Measurements from ENCODE around the gene PLEKHM1. TPM values are rescaled to one million over a fixed set of nuclear protein-coding genes. Genes with fewer than 3 reads are reported as not detected.

The PLEKHM1 gene
- total and polyA plus RNA-seq, 2 of the 13 experiments (the other 11 are each of a cell fraction or from before 2014, with no cell fraction given): 7.6 to 13.5 TPM

DNA sequence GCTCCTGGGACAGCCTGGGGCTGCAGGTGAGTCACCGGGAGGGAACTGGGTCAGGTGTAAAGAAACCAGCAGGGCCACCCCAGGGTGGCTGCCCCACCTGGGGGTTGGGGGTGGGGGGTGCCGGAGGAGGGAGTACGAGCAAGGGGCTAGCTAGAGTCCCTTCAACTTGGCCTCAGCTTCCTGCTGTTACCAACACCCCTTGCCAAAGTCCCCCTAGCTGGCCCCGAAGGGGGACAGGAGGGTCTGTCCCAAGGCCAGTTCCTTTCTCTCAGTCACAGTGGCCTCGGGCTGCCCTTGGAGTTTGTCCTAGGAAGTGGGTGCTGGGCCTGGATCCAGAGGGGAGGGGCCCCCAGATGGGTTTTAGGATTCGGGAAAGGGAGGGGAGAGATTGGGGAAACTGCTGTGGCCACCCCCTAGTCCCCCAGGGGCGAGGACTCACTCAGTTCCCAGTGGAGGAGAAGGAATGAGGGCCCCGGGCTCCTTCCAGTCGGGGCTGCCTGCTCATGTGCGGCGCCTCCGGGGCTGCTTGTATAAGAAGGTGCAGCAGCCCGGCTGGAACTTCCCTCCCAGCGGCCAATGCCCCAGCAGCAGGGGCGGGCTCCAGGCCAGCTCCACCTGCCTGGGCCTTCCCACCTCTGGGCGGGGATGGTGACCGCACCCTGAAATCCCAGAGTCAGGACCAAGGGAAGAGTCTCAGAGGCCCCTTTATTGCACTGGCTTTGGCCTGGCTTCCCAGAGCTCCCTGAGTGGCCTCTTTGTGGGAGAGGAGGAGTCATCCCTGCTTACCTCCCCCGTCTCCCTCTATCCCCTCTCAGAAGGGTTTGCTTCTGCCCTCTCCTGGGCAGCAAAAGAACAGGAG, 65.2 kb downstream of the PLEKHM1 start (continued):
- TF ChIP-seq SIN3A (IDR thresholded peaks at IDR 0.05; ENCODE audit: borderline replicate concordance, low read depth, low read length) (peak; percentile 44; the same call in 1 of the 2 replicates), GPN1 (CRISPR knock-in tag; IDR thresholded peaks at IDR 0.05; ENCODE audit: borderline replicate concordance) (no peak), TMF1 (CRISPR knock-in tag; IDR thresholded peaks at IDR 0.05; ENCODE audit: low read depth) (0 out of 2 replicates have a peak, but pooled peaks have one; percentile 78), ZNF180 (CRISPR knock-in tag; IDR thresholded peaks at IDR 0.05; ENCODE audit: borderline replicate concordance, low read depth) (no peak), NFYC (CRISPR knock-in tag; IDR thresholded peaks at IDR 0.05) (peak; percentile 45), SUZ12 (IDR thresholded peaks at IDR 0.05; ENCODE audit: low read depth, low read length) (no peak), ZNF883 (CRISPR knock-in tag; IDR thresholded peaks at IDR 0.05; ENCODE audit: not compliant biosample characterization) (peak; percentile 76), ZFP37 (CRISPR knock-in tag; IDR thresholded peaks at IDR 0.05; ENCODE audit: borderline replicate concordance) (no peak), FOXK2 (IDR thresholded peaks at IDR 0.05) (0 out of 2 replicates have a peak, but pooled peaks have one; percentile 20), HNF4A (CRISPR knock-in tag; IDR thresholded peaks at IDR 0.05) (peak; percentile 57), NR2C2 (CRISPR knock-in tag; IDR thresholded peaks at IDR 0.05; ENCODE audit: borderline replicate concordance) (no peak), ZNF264 (CRISPR knock-in tag; IDR thresholded peaks at IDR 0.05) (peak; percentile 75), ZNF724P (CRISPR knock-in tag; IDR thresholded peaks at IDR 0.05; ENCODE audit: borderline replicate concordance) (0 out of 2 replicates have a peak, but pooled peaks have one; percentile 4), MBD4 (IDR thresholded peaks at IDR 0.05; ENCODE audit: borderline replicate concordance, low read length) (no peak), SNAPC2 (CRISPR knock-in tag; IDR thresholded peaks at IDR 0.05) (0 out of 2 replicates have a peak, but pooled peaks have one; percentile 37), ZNF224 (CRISPR knock-in tag; IDR thresholded peaks at IDR 0.05) (0 out of 2 replicates have a peak, but pooled peaks have one; percentile 56)
- TF ChIP-seq, protein P1, sequence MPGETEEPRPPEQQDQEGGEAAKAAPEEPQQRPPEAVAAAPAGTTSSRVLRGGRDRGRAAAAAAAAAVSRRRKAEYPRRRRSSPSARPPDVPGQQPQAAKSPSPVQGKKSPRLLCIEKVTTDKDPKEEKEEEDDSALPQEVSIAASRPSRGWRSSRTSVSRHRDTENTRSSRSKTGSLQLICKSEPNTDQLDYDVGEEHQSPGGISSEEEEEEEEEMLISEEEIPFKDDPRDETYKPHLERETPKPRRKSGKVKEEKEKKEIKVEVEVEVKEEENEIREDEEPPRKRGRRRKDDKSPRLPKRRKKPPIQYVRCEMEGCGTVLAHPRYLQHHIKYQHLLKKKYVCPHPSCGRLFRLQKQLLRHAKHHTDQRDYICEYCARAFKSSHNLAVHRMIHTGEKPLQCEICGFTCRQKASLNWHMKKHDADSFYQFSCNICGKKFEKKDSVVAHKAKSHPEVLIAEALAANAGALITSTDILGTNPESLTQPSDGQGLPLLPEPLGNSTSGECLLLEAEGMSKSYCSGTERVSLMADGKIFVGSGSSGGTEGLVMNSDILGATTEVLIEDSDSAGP (CRISPR knock-in tag; IDR thresholded peaks at IDR 0.05; ENCODE audit: borderline replicate concordance): peak; percentile 85; the same call in 1 of the 2 replicates
- TF ChIP-seq, protein P2, sequence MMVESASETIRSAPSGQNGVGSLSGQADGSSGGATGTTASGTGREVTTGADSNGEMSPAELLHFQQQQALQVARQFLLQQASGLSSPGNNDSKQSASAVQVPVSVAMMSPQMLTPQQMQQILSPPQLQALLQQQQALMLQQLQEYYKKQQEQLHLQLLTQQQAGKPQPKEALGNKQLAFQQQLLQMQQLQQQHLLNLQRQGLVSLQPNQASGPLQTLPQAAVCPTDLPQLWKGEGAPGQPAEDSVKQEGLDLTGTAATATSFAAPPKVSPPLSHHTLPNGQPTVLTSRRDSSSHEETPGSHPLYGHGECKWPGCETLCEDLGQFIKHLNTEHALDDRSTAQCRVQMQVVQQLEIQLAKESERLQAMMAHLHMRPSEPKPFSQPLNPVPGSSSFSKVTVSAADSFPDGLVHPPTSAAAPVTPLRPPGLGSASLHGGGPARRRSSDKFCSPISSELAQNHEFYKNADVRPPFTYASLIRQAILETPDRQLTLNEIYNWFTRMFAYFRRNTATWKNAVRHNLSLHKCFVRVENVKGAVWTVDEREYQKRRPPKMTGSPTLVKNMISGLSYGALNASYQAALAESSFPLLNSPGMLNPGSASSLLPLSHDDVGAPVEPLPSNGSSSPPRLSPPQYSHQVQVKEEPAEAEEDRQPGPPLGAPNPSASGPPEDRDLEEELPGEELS (CRISPR knock-in tag; IDR thresholded peaks at IDR 0.05): no peak
- TF ChIP-seq, protein P3, sequence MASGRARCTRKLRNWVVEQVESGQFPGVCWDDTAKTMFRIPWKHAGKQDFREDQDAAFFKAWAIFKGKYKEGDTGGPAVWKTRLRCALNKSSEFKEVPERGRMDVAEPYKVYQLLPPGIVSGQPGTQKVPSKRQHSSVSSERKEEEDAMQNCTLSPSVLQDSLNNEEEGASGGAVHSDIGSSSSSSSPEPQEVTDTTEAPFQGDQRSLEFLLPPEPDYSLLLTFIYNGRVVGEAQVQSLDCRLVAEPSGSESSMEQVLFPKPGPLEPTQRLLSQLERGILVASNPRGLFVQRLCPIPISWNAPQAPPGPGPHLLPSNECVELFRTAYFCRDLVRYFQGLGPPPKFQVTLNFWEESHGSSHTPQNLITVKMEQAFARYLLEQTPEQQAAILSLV (CRISPR knock-in tag; IDR thresholded peaks at IDR 0.05; ENCODE audit: borderline replicate concordance): peak; percentile 46; the same call in 1 of the 2 replicates
- TF ChIP-seq, protein P4, sequence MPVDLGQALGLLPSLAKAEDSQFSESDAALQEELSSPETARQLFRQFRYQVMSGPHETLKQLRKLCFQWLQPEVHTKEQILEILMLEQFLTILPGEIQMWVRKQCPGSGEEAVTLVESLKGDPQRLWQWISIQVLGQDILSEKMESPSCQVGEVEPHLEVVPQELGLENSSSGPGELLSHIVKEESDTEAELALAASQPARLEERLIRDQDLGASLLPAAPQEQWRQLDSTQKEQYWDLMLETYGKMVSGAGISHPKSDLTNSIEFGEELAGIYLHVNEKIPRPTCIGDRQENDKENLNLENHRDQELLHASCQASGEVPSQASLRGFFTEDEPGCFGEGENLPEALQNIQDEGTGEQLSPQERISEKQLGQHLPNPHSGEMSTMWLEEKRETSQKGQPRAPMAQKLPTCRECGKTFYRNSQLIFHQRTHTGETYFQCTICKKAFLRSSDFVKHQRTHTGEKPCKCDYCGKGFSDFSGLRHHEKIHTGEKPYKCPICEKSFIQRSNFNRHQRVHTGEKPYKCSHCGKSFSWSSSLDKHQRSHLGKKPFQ (CRISPR knock-in tag; IDR thresholded peaks at IDR 0.05; ENCODE audit: insufficient replicate concordance): peak; percentile 46
